GM21528 (cell line): Measurements from ENCODE around the gene ZNF738.
A peak's percentile ranks its signal among the peaks of the same experiment; 100 is the strongest.
"Not testable (repeated sequence)": the region's sequence is repeated elsewhere in the genome, so short reads cannot be mapped to it uniquely, and the experiment has no call there.

ENCODE experiments used
- ATAC-seq: cut with Tn5 transposase; IDR thresholded peaks from one replicate; pipeline ENCODE4 v1.9.1; 2021; ENCODE audit warnings: mild to moderate bottlenecking, moderate library complexity; ENCODE audit not compliant: unreplicated experiment, low FRiP score

The ZNF738 gene

GRCh38 chr19:21358768-21359451 lies at the start of gene ZNF738:
ZNF738 (plus strand) TSS chr19:21359000; CDS start chr19:21359141, 141 bp downstream.
- ATAC-seq: peak; percentile 94

GRCh38 chr19:21312807-21313206 lies 46.0 kb upstream of the ZNF738 start:
- ATAC-seq: not testable (repeated sequence)

- ATAC-seq: no peak
Observed at GRCh38 chr19:21314676-21315075, 44.1 kb upstream of the ZNF738 start.

GRCh38 chr19:21317821-21318220 lies 41.0 kb upstream of the ZNF738 start:
- no peak for ATAC-seq

- ATAC-seq: no peak
Observed at GRCh38 chr19:21321134-21321533, 37.7 kb upstream of the ZNF738 start.

- no peak for ATAC-seq
Observed at GRCh38 chr19:21321996-21322395, 36.8 kb upstream of the ZNF738 start.

GRCh38 chr19:21322528-21322927 lies 36.3 kb upstream of the ZNF738 start:
- no peak for ATAC-seq

- ATAC-seq: no peak
Observed at GRCh38 chr19:21323000-21323399, 35.8 kb upstream of the ZNF738 start.

- no peak for ATAC-seq
Observed at GRCh38 chr19:21326169-21326568, 32.6 kb upstream of the ZNF738 start.

- ATAC-seq: no peak
Observed at GRCh38 chr19:21328406-21328805, 30.4 kb upstream of the ZNF738 start.

GRCh38 chr19:21328885-21329605 lies 29.8 kb upstream of the ZNF738 start, which contains the start of gene ZNF708:
ZNF708 (minus strand) TSS chr19:21329410; CDS start chr19:21329212, 198 bp downstream.
- peak; percentile 99 for ATAC-seq

- no peak for ATAC-seq
Observed at GRCh38 chr19:21335721-21336120, 23.1 kb upstream of the ZNF738 start.

- ATAC-seq: not testable (repeated sequence)
Observed at GRCh38 chr19:21344841-21345240, 14.0 kb upstream of the ZNF738 start.

- no peak for ATAC-seq
Observed at GRCh38 chr19:21352830-21353229, 6.0 kb upstream of the ZNF738 start.

GRCh38 chr19:21362291-21362690 lies 3.5 kb downstream of the ZNF738 start:
- ATAC-seq: no peak

GRCh38 chr19:21383980-21384582 lies 25.3 kb downstream of the ZNF738 start:
- ATAC-seq: no peak

- ATAC-seq: no peak
Observed at GRCh38 chr19:21396121-21396520, 37.3 kb downstream of the ZNF738 start.

GRCh38 chr19:21396893-21397572 lies 38.2 kb downstream of the ZNF738 start, which contains the start of gene ZNF493:
ZNF493 (plus strand) TSS chr19:21397133; CDS start chr19:21397238, 105 bp downstream.
- ATAC-seq: peak; percentile 99

GRCh38 chr19:21398851-21399250 lies 40.1 kb downstream of the ZNF738 start:
- no peak for ATAC-seq

GRCh38 chr19:21402303-21402985 lies 43.6 kb downstream of the ZNF738 start:
- no peak for ATAC-seq
